ENCODE measurements around the gene NHP2. TPM values are rescaled to one million over a fixed set of nuclear protein-coding genes. Genes with fewer than 3 reads are reported as not detected.
"Not testable (repeated sequence)": the region's sequence is repeated elsewhere in the genome, so short reads cannot be mapped to it uniquely, and the experiment has no call there.

Gene NHP2
- total and polyA plus RNA-seq, 4 donors, result 64.7 to 199 (median 132) TPM

GRCh38 chr5:178201221-178201926 lies 47.7 kb upstream of the NHP2 start:
- DNase-seq (no peak), ATAC-seq (ENCODE audit: insufficient read depth, low FRiP score) (no peak)
- no peaks in the 10 kb centered on the region for H3K9me3 ChIP-seq (ENCODE audit: control insufficient read depth in 4 of 4, insufficient read depth in 3 of 4, low read length in 3 of 4)
- peaks cover 4 to 13% (median 8%) of the 10 kb centered on the region in 5 donors for H3K4me1 ChIP-seq (ENCODE audit: control insufficient read depth in 5 of 5, insufficient read depth in 5 of 5, low read length in 5 of 5)
- H3K9ac ChIP-seq (ENCODE audit: insufficient read depth in 1 of 2, low read length in 2 of 2), result no peak overlapping the region
- TF ChIP-seq, protein P1, sequence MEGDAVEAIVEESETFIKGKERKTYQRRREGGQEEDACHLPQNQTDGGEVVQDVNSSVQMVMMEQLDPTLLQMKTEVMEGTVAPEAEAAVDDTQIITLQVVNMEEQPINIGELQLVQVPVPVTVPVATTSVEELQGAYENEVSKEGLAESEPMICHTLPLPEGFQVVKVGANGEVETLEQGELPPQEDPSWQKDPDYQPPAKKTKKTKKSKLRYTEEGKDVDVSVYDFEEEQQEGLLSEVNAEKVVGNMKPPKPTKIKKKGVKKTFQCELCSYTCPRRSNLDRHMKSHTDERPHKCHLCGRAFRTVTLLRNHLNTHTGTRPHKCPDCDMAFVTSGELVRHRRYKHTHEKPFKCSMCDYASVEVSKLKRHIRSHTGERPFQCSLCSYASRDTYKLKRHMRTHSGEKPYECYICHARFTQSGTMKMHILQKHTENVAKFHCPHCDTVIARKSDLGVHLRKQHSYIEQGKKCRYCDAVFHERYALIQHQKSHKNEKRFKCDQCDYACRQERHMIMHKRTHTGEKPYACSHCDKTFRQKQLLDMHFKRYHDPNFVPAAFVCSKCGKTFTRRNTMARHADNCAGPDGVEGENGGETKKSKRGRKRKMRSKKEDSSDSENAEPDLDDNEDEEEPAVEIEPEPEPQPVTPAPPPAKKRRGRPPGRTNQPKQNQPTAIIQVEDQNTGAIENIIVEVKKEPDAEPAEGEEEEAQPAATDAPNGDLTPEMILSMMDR (IDR thresholded peaks at IDR 0.05; ENCODE audit: control extremely low read depth, extremely low read depth), result no peak
- no peak overlapping the region for H3K4me3 ChIP-seq
- H3K36me3 ChIP-seq (ENCODE audit: control insufficient read depth in 4 of 4, insufficient read depth in 4 of 4, low read length in 4 of 4), result peaks cover 0 to 11% (median 1%) of the 10 kb centered on the region in 4 donors
- no peak overlapping the region for H3K27ac ChIP-seq (ENCODE audit: low read depth in 1 of 2, low read length in 1 of 2)
- WGBS, 2 donors, result 88 to 89% methylated on average over 14 of the region's 14 CpGs
- no peaks in the 10 kb centered on the region for H3K27me3 ChIP-seq (ENCODE audit: control insufficient read depth in 3 of 3, insufficient read depth in 3 of 3, low read length in 2 of 3)

DNA sequence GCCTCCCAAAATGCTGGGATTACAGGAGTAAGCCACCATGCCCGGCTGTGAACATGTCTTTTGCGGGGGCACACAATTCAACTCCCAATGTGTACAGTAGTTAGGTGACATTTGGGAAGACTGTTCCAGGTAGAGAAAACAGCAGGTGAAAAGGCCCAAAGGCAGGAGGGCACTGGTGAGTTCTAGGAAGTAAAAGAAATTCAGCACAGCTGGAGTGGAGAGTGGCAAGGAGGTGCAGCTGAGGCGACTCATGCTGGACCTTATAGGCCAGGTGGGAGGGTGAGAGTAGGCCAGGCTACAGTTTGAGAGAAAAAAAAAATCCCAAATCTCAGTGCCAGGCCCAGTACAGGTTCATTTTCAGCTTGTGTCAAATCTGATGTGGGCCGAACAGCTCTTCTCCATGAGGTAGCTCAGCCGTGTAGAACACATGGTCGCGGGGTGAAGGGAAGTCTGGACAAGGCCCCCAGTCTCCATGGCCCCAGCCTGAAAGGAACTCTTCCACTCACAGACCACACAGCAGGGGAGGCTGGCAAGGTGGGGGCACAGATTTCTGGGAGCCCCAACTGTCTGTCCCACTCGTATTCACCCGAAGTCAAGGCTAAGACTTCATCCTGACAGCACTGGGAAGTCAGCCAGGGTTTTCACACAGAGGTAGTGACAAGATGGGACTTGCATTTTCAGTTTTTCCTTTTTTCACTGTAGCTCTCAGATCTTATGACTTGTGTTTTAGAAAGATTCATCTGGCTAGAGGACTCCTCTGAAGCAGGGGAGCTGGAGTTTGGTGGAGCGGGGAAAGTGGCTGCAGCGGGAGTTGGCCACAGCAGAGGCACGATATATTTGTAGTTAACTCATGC lies 46.1 kb upstream of the NHP2 start:
- Histone ChIP-seq H3K4me1 (ENCODE audit: control insufficient read depth in 5 of 5, insufficient read depth in 5 of 5, low read length in 5 of 5) (peaks cover 0 to 4% (median 2%) of the 10 kb centered on the region in 5 donors), H3K36me3 (ENCODE audit: control insufficient read depth in 4 of 4, insufficient read depth in 4 of 4, low read length in 4 of 4) (no peaks in the 10 kb centered on the region), H3K9ac (ENCODE audit: insufficient read depth in 1 of 2, low read length in 2 of 2) (no peak overlapping the region), H3K4me3 (no peak overlapping the region), H3K27me3 (ENCODE audit: control insufficient read depth in 3 of 3, insufficient read depth in 3 of 3, low read length in 2 of 3) (no peaks in the 10 kb centered on the region), H3K27ac (ENCODE audit: low read depth in 1 of 2, low read length in 1 of 2) (no peak overlapping the region), H3K9me3 (ENCODE audit: control insufficient read depth in 4 of 4, insufficient read depth in 3 of 4, low read length in 3 of 4) (no peaks in the 10 kb centered on the region)
- TF ChIP-seq, protein P1 (IDR thresholded peaks at IDR 0.05; ENCODE audit: control extremely low read depth, extremely low read depth), result no peak
- no peak for ATAC-seq (ENCODE audit: insufficient read depth, low FRiP score)
- WGBS, 2 donors, result 71 to 83% methylated on average over 12 of the region's 12 CpGs
- DNase-seq, result peak in 1 of 3 donors; percentile 27

DNA sequence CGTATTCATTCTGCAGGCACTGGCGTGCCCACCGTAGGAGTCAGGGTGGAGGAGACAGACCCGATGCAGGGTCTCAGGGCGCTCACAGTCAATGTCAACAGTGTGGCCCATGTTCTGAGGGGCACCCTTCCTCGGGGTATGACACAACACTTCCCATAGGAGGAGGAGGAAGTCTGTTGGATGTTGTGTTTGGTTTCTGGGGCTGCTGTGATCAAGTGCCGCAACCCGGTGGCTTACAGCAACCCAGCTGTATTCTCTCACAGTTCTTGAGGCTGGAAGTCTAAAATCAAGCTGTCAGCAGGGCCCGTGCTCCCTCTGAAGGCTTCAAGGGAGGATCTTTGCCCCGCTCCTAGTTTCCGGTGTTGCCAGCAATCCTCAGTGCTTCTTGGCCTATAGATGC lies 45.0 kb upstream of the NHP2 start:
- TF ChIP-seq, protein P1 (IDR thresholded peaks at IDR 0.05; ENCODE audit: control extremely low read depth, extremely low read depth), result no peak
- Histone ChIP-seq H3K9ac (ENCODE audit: insufficient read depth in 1 of 2, low read length in 2 of 2) (no peak overlapping the region), H3K27me3 (ENCODE audit: control insufficient read depth in 3 of 3, insufficient read depth in 3 of 3, low read length in 2 of 3) (no peaks in the 10 kb centered on the region), H3K9me3 (ENCODE audit: control insufficient read depth in 4 of 4, insufficient read depth in 3 of 4, low read length in 3 of 4) (no peaks in the 10 kb centered on the region), H3K27ac (ENCODE audit: low read depth in 1 of 2, low read length in 1 of 2) (no peak overlapping the region), H3K4me1 (ENCODE audit: control insufficient read depth in 5 of 5, insufficient read depth in 5 of 5, low read length in 5 of 5) (peaks cover 0 to 2% (median 1%) of the 10 kb centered on the region in 5 donors), H3K36me3 (ENCODE audit: control insufficient read depth in 4 of 4, insufficient read depth in 4 of 4, low read length in 4 of 4) (no peaks in the 10 kb centered on the region), H3K4me3 (peak overlapping the region; percentile 13)
- ATAC-seq (ENCODE audit: insufficient read depth, low FRiP score) (no peak), DNase-seq (no peak)
- WGBS, 2 donors, result 54 to 68% methylated on average over 11 of the region's 11 CpGs

DNA sequence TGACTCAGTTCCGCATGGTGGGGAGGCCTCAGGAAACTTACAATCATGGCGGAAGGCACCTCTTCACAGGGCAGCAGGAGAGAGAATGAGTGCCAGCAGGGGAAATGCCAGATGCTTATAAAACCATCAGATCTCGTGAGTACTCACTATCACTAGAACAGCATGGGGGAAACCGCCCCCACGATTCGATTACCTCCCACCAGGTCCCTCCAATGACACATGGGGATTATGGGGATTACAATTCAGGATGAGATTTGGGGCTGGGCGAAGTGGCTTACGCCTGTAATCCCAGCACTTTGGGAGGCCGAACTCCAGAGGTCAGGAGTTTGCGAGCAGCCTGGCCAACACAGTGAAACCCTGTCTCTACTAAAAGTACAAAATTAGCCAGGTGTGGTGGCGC lies 44.5 kb upstream of the NHP2 start:
- not testable (repeated sequence) for DNase-seq; H3K27me3 ChIP-seq (ENCODE audit: control insufficient read depth in 3 of 3, insufficient read depth in 3 of 3, low read length in 2 of 3); H3K9ac ChIP-seq (ENCODE audit: insufficient read depth in 1 of 2, low read length in 2 of 2); ATAC-seq (ENCODE audit: insufficient read depth, low FRiP score); H3K36me3 ChIP-seq (ENCODE audit: control insufficient read depth in 4 of 4, insufficient read depth in 4 of 4, low read length in 4 of 4); H3K27ac ChIP-seq (ENCODE audit: low read depth in 1 of 2, low read length in 1 of 2); H3K4me3 ChIP-seq; H3K4me1 ChIP-seq (ENCODE audit: control insufficient read depth in 5 of 5, insufficient read depth in 5 of 5, low read length in 5 of 5); H3K9me3 ChIP-seq (ENCODE audit: control insufficient read depth in 4 of 4, insufficient read depth in 3 of 4, low read length in 3 of 4)
- WGBS, 2 donors, result 75 to 82% methylated on average over 11 of the region's 11 CpGs
